Hematopoietic multipotent progenitor cell treated with erythropoietin and hydrocortisone succinate and interleukin-3 and kit ligand, for 17 days (in vitro differentiated cells): Measurements from ENCODE around the gene RNF220.
A peak's percentile ranks its signal among the peaks of the same experiment; 100 is the strongest.

Experiments
- DNase-seq: peaks from one replicate; pipeline ENCODE4 v3.0.0-alpha.2; 2015; ENCODE audit warnings: low spot score

The RNF220 gene

DNA sequence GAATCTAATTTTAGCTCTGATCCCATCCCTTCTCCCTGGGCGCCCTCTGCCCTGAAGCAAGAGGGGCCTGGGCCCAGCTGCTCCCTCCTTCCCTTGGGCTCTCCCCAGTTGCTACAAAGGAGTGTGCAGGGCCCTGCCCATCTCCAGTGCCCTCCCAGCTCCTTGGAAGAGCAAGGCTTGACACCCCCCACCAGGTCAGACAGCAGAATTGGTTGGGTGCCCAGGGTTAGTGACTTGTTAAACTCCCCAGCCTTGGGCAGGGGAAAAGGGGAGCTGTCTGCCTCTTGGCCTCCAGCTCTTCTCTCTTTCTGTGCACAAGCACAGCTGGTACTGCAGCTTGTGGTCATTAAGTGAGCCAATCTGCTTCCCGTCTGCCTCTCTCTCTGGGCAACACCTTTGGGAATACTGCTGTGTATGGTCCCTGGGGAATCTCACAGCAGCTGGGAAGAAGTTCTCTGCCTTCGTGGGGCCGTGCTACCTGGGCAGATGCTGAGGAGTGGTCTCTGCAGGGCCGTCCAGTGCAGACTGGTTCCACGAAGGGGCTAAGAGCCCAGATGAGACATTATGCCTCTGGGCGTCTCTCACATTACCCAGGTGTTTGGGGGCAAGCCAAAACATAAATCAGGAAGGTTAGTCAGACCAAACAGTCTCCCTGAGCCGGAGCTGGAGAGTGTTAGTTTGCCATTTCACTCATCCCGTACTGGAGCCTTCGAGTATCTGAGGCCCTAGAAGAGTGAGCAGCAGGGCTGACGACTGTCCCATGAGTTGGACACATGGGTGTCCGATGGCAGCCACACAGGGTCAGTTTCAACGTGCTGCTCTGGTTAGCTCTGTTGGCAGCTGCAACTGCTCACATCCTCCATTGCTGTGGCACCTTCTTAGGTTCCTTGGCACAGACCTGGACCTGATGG, 231.9 kb downstream of the RNF220 start:
- peak; percentile 61 for DNase-seq

DNA sequence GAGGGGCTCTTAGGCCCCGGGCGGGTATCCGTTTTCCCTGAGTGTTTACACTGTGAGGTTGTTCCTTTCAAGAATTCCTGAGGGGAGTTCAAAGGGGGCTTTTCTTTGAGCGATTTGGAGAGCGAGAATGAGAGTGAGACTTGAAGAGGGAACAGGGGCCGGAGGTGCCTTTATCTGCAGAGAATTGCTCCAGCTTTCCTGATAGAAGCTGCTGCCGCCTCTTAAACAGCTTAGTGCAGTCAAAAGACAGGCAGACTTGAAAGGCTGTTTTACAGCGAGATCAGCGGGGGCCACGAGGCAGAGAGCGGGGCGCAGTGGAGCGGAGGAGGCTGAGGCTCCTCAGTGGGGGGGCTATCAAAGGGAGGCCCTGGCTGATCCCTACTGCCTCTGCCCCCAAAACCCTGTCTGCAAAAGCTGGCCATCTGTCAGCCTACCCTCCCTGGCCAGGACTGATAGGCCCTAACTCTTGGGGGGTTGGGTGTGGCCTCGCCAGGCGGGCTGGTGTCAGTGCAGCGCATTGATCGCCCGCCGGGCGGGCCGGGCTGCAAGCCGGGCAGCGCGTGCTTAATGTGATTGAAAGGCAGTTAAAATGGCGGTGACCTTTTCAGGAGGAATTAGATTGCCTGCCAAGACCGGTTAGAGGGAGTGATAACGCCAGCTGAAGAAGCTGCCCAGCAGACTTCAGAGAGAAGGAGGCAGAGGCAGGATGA, 232.8 kb downstream of the RNF220 start:
- peak; percentile 87 for DNase-seq

DNA sequence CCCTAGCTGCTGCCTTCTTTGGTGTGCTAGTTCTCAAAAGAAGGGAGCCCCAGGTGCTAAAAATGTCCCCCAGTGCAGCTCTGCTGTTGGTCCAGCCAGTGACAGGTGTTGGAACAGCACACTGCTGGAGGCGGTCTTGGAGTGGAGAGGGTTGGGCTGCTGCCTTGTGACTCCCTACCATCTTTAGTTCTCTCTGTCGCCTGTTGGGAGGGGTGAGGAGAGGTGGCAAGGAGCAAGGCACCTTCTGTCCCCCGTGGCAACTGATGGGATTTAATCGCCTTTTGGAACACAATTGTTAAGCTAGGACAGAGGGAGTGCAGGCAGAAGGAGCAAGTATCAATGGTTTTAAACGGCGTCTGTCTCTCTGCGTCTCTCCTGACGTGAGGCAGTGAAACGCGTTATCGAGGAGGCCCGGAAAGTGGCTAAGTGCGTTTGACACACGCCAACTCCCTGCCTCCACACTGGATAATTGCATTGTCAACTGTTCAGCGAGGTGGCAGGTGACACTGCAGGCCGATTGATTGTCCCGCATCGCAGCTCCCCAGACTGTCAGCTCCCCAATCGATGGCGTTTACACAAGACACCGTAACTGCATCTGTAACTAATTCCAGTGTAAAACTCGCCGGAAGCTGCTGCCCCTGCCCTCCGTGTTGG, 235.3 kb downstream of the RNF220 start:
- DNase-seq = no peak

DNA sequence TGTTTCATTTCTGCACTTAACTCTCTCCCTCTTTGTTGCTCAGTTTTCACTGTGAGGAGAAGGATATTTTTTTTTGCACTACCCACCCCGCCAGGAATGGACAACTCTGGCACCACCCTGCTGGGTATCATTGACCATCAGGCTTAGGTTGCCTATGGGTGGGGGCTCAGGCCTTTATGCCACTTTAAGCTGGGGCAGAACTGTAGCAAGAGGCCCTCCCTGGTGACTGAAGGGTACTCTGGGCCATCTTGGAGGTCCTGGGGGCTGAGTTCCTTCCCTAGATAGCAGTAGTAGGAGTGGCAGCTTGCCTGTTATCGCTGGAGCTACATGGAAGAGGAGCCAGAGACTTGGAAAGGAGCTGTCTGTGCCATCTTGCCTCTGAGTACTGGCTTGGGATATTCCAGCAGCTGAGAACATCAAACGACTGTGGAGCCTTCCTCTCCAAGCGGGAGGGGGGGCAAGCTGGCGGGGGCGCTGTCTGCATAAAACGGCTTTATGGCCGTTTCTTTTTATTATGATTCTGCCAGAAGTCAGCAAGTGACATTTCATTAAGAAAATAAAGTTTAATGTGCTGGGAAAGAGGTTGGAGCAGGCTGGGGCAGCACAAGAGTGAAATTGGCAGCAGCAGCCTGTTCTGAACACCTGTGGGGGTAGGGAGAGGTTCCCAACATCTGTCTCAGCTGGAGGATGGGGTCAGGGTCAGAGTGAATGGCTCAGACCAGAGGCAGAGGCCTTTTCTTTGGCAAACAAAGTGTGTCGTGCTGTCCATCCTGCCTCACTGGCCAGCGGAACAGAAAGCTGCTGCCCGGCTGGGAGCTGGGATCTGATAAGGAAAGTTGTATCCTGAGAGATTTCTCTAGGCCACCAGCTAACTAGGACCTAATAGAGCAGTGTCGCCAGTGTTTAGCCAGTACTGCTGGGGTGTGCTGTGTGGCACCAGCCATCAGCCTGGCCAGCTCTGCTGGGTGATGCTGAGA, 236.4 kb downstream of the RNF220 start:
- no peak for DNase-seq

DNA sequence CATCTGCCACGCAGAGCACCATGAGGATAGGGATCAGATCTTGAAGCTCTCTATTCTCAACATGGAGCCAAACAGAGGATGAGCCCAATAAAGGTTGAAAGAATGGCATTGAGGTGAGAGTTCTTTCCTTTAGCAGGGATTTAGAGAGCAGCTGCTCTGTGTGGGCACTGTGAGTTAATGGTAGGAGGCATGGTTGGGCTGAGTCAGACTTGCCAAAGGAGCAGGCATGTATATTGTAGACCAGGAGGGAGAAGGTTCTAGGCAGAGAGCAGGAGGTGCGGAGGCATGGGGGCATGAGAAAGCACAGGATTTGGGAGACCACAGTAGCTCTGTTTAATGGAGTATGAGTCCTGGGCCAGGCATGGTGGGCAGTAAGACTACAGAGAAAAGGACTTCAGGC, 237.2 kb downstream of the RNF220 start:
- DNase-seq = no peak

DNA sequence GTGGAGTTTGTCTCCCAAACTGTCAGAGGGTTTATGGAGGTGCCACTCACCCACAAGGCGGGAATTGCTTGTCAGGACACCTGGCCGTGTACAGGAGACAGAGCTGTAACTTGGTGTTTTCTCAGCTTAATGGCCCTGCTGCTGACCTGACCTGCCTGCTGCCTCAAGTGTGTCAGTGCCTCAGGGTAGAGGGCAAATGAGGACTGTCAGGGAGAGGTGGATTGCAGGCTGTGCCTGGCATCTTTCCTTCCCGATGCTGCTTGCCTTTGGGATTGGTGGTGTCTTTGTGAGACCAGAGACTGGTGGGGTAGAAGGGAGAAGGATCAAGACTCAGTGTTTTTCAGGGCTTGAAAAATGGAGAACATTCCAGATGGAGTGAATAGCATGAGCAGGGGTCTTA, 237.9 kb downstream of the RNF220 start:
- DNase-seq = no peak

DNA sequence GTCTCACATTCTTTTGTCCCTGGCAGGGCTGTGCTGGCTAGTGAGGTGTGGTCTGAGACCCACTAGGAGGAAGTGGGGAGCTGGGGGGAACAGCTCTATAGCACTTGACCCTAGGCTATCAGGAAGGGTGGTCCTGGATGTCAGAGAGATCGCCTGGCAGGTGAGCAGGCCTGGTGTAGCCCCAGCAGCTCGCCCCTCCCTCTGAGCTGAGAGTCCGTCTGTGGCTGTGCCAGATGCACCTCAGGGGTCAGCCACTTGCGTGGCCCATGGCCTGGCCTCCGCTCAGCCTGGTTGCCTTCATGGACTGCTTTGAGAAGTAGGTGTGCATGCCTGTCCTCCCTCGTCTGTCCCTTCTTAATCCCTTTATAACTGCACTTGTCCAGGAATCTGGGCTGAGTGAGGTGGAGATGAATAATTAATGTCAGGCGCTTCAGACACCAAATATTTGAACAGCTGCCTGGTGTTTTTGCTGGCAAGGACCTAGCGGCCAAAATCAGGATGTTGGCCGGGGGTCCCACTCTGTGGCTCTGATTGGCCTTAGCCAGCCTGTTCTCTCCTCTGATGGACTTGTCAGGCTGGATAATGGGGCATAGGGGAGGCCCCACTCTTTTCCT, 238.8 kb downstream of the RNF220 start:
- no peak for DNase-seq

DNA sequence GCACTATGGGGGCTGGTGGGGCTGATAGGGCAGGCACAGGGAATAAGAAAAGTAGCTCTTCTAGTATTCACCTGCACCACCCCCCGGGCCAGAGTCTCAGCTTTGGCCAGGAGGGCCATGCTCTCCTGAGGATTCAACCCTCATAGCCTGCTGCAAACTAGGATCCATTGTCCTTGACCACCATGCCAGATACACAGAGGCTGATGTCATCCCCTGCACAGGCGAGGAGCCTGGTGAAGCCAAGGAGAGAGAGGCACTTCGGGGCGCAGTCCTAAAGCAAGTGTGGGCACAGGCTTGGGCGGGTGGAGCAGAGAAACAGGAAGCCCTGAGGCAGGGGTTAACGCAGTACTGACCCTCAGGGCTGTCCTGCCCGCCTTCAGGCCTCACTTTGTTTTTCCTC, 239.8 kb downstream of the RNF220 start:
- DNase-seq = no peak

DNA sequence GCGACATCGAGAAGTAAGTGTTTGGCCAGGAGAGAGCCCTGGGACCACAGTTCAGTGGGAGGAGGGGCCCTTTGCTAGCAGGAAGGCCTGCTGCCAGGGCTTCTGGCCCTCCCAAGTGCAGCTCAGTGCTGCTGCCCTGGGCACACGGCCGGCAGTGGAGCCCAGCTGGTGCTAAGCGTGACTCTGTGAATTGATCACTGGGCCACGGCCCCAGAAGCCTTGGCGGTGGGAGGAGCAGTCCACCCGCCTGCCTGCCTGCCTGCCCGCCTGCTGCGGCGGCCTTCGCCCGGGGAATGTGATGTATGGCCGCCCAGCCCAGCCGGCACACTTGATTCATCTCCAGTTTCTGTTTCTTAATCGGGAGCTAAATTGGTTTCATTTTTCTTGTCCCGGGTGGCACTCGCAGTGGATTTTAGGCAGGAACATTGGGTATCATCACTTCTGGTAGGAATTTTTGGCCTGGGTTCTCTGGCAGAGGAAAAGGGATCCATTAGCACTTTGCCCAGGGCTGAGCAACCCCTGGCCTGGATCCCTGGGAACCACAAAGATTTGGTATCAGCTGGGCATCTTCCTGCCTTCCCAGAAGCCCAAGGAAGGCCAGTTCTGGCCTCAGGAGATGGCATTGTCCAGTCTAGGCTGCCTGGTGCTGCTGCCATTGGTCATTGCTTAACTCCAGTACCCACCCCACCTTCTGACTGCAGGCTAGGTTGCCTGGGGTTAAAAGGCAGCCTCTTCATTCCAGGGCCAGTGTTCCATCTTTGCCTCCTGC, 240.6 kb downstream of the RNF220 start:
- no peak for DNase-seq

DNA sequence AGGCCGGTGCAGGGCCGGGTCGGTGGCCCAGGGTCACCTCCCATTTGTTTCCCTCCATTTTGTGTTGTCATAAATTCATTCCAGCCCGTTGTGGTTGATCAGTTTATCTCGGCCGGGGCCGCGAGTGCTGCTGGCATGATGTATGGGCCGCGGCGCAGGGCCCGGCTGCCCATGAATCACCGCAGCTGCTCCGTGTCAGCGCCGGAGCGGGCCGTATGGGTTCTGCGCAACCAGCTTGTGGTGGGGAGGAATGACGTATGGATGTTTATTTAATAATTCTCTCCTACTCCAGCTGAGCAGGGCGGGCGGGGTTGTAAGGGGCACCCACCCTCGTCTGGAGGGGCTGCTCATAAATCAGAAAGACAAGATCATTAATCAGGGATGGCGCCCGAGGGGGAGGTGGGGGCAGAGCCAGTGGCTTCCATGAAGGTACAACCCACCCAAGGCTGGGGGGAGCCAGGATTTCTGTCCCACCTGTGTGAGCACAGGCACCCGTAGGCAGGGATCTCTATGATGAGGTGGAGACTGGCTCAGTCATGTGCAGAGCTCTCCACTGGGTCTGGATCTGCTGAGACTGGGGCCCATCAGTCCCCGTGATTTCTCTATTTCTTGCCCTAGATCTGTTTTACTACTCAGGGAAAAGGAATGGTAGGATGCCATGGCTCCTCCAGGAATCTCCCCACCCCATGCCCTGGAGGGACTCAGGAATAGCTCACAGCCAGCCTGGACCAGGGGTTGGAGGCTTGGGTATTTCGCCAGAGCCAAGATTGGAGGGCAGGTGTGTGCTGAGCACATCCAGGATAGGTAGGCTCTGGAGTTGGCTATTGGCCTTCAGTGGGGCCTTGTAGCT, 241.4 kb downstream of the RNF220 start:
- no peak for DNase-seq

DNA sequence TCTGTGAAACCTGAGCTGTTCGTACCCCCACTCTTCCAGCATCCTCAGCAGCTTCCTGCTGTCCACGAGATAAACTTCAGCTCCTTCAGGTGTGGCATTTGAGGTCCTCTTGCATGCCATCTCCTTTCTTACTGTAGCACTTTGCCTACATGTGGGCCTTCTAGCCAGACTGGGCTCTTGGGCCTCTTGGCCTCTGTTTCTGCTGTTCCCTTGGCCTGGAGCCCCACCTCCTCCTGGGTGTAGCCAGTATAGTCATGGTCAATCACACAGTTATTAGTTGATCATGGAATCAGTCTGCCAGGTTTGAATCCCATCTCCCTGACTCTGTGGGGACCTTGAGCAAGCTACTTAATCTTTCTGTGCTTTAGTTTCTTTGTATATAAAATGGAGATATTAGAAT, 242.8 kb downstream of the RNF220 start:
- DNase-seq = no peak

DNA sequence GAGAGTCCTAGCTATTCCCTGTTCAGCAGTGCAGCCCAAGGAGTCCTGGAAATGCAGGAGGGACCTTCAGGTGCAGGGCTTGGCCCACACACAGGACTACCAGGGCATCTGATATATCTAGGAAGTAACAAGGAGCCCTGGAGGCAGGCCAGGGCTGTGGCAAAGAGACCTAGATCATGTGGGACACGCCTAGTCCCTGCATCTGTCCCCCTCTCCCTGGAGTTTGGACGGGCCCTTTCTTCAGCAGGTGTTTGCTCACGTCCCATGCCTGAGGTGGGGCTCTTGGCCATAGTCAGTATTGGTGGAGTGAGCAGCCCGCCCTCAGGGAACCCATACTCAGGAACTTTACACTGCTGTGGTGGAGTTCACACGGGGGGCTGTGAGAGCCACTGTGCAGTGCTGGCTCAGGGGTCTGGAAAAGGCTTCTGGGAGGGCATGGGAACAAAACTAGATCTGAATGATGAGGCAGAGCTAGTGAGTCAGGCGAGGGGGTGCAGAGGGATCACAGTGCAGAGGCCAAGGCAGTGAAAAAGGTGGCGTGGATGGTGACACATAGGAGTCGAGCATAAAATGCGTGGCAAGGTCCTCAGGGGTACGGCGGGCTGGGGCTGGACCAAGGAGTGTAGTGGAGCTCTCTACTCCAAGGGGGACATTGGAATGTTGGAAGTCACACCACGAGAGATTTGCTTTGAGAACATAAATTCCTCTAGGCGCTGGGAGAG, 243.6 kb downstream of the RNF220 start:
- no peak for DNase-seq

DNA sequence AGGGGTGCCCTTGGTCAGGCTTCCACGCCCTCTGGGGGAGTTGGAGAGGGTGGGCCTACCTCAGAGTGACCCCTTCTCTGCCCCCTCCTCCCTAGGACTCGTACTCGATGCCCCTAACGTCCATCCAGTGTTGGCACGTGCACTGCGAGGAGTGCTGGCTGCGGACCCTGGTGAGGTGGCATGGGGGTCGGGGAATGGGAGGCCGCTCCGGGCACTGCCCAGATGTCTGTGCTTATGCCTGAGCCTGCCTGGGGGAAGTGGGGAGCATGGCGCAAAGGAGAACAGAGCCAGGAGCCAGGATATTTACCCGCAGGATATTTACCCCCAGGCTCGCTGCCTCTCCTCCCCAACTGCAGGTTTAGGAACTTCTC, 244.7 kb downstream of the RNF220 start:
- no peak for DNase-seq

DNA sequence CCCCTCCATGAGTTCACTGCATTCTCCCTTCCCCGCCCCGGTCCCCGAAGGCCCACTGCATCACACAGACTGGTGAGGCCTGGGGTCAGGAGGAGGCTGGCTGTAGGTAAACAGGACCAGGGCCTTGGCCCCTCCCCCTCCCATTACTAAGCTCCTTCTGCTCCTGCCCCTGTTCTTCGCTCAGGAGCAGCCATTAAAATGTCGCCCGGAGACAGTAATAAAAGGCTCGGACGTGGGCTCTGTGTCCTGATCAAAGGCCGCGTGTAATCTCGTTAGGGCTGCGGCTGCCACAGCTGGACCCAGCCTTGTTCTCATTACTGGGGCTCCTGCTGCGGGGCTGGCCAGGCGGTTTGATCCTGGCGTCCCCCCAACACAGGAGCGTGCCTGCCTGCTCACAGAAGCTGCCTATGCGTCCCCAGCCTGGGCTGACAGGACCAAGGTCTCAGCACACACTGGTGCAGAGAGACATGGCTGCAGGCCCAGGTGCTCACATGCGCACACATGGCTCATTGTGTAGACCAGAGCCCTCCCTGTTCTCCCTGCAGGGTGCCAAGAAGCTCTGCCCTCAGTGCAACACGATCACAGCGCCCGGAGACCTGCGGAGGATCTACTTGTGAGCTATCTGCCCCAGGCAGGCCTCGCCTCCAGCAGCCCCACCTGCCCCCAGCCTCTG, 245.2 kb downstream of the RNF220 start:
- DNase-seq = no peak

DNA sequence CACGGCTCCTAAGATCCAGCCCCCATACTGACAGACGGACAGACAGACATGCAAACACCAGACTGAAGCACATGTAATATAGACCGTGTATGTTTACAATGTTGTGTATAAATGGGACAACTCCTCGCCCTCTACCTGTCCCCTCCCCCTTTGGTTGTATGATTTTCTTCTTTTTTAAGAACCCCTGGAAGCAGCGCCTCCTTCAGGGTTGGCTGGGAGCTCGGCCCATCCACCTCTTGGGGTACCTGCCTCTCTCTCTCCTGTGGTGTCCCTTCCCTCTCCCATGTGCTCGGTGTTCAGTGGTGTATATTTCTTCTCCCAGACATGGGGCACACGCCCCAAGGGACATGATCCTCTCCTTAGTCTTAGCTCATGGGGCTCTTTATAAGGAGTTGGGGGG, 246.0 kb downstream of the RNF220 start:
- no peak for DNase-seq

DNA sequence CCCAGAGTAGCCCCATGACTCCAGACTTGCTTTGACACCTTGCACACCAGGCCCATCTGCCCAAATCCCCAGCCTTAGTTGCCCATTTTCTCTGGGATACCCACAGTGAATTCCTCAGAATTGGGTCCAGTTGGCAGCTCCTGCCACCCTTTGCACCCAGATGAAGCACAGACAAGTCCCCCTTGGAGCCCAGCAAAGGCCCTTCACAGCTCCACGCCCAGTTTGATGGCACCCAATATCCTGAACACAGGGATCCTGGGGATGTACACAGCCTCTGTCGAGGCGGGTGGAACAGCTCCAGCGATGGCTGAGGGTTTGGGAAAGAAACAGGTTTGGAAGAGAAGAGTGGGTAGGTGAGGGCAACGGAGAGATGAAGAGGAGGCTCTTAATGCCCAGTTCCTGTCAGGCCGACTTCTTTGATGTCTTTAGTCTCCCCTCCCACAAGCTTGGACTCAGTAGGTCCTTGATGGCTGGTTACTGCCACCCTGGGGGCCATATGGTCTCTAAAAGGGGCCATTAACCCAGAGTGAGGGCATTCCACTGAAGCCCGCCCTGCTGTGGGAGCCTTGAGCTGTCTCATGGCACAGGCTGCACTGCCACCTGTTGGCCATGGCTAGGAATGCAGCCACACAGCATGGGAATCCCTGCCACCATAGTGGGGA, 247.5 kb downstream of the RNF220 start:
- DNase-seq = peak; percentile 87

DNA sequence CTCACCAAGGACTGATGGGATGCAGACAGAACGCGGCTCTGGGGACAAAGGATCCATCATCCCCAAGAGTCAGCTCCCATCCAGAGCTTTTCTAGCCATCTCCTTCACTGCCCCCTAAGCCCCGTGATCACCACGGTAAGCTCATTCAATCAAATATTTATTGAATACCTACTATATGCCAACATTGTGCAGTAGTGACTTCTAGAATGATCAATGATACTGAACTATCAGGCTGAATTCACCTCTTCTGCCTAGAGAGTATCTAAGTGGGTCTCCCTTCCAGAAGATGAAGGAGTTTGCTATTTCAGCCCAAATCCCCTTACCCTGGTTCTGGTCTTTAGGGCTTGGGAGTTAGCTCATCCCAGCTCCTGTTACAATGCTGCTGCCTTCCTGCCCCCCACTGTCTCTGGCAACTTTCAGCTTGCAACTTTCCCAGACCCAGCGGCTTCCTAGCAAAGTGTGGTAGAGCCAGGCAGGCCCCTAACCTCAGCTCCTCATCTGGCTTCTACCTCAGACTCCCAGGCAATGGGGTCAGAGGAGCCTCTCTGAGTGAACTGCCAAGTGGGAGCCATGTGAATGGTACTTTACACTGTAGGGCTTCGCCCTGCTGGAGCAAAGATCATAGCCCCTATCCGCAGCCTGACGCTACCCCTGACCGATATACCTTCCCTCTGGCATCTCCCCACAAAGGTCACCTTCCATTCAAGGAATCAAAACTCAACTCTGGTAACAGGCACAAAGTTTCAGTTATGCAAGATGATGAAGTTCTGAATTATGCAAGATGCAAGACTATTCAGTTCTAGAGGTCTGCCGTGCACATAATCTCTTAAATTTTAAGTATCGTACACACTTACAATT, 248.3 kb downstream of the RNF220 start:
- no peak for DNase-seq
